SK-N-SH treated with all-trans-retinoic acid at 6 μM for 48 hours (cell line): Measurements from ENCODE around the gene SUN3.

Source experiments
- ATAC-seq: fragments of 200-7000 bp; cut with Tn5 transposase; 3 replicates; pipeline ENCODE4 v1.9.1; 2020; ENCODE audit warnings: mild to moderate bottlenecking, moderate library complexity
- ARNTL ChIP-seq: fragments of 450-650 bp; formaldehyde crosslinking; IDR thresholded peaks from 2 replicates; pipeline ENCODE4 v1.5.0; 2020; ENCODE audit warnings: low read depth, mild to moderate bottlenecking, moderate library complexity, borderline replicate concordance
- BACH2 ChIP-seq: fragments of 250-450 bp; sonication (Bioruptor Pico); IDR thresholded peaks from 2 replicates; pipeline ENCODE4 v1.9.0; 2021; ENCODE audit warnings: mild to moderate bottlenecking, borderline replicate concordance
- CREB5 ChIP-seq: fragments of 250-450 bp; sonication (Bioruptor Pico); IDR thresholded peaks from 2 replicates; pipeline ENCODE4 v1.5.1; 2020; ENCODE audit warnings: low read depth, mild to moderate bottlenecking, moderate library complexity
- CSDC2 ChIP-seq: fragments of 250-450 bp; sonication (Bioruptor Pico); IDR thresholded peaks from 2 replicates; pipeline ENCODE4 v1.5.0; 2020; ENCODE audit warnings: mild to moderate bottlenecking, moderate library complexity
- CSRNP3 ChIP-seq: fragments of 250-450 bp; sonication (Bioruptor Pico); IDR thresholded peaks from 2 replicates; pipeline ENCODE4 v1.5.1; 2021; ENCODE audit warnings: mild to moderate bottlenecking, moderate library complexity
- ESRRG ChIP-seq: fragments of 250-450 bp; sonication (Bioruptor Pico); IDR thresholded peaks from 2 replicates; pipeline ENCODE4 v1.6.1; 2021; ENCODE audit warnings: mild to moderate bottlenecking
- GLIS3 ChIP-seq: fragments of 250-450 bp; sonication (Bioruptor Pico); IDR thresholded peaks from 2 replicates; pipeline ENCODE4 v1.5.0; 2020; ENCODE audit warnings: mild to moderate bottlenecking, moderate library complexity
- ISL1 ChIP-seq: fragments of 250-450 bp; sonication (Bioruptor Pico); IDR thresholded peaks from 2 replicates; pipeline ENCODE4 v2.1.2; 2022; ENCODE audit warnings: mild to moderate bottlenecking, moderate library complexity
- OSR1 ChIP-seq: fragments of 250-450 bp; sonication (Bioruptor Pico); IDR thresholded peaks from 2 replicates; pipeline ENCODE4 v1.8.0; 2022; ENCODE audit warnings: moderate library complexity, mild to moderate bottlenecking, inconsistent platforms
- PATZ1 ChIP-seq: fragments of 250-450 bp; sonication (Bioruptor Pico); IDR thresholded peaks from 2 replicates; pipeline ENCODE4 v1.8.0; 2020; ENCODE audit warnings: mild to moderate bottlenecking, moderate library complexity, borderline replicate concordance
- POU6F1 ChIP-seq: fragments of 250-450 bp; sonication (Bioruptor Pico); IDR thresholded peaks from 2 replicates; pipeline ENCODE4 v1.8.0; 2021; ENCODE audit warnings: low read depth, mild to moderate bottlenecking, moderate library complexity, borderline replicate concordance
- PPARA ChIP-seq: fragments of 250-450 bp; sonication (Bioruptor Pico); IDR thresholded peaks from 2 replicates; pipeline ENCODE4 v1.5.0; 2020; ENCODE audit warnings: mild to moderate bottlenecking, borderline replicate concordance
- RARB ChIP-seq: fragments of 250-450 bp; sonication (Bioruptor Pico); IDR thresholded peaks from 2 replicates; pipeline ENCODE4 v1.8.0; 2021; ENCODE audit warnings: mild to moderate bottlenecking, moderate library complexity
- SNAI2 ChIP-seq: fragments of 250-450 bp; sonication (Bioruptor Pico); IDR thresholded peaks from 2 replicates; pipeline ENCODE4 v1.5.0; 2020; ENCODE audit warnings: mild to moderate bottlenecking, moderate library complexity
- TCF4 ChIP-seq: fragments of 250-450 bp; sonication (Bioruptor Pico); IDR thresholded peaks from 2 replicates; pipeline ENCODE4 v1.8.0; 2021; ENCODE audit warnings: mild to moderate bottlenecking, moderate library complexity, borderline replicate concordance
- TOX ChIP-seq: fragments of 250-450 bp; sonication (Bioruptor Pico); IDR thresholded peaks from 2 replicates; pipeline ENCODE4 v1.8.0; 2021; ENCODE audit warnings: mild to moderate bottlenecking, moderate library complexity, borderline replicate concordance
- TSHZ2 ChIP-seq: fragments of 250-450 bp; sonication (Bioruptor Pico); IDR thresholded peaks from 2 replicates; pipeline ENCODE4 v1.5.0; 2020; ENCODE audit warnings: mild to moderate bottlenecking, moderate library complexity
- ZC3H10 ChIP-seq: fragments of 250-450 bp; sonication (Bioruptor Pico); IDR thresholded peaks from 2 replicates; pipeline ENCODE4 v1.5.1; 2021; ENCODE audit warnings: mild to moderate bottlenecking, moderate library complexity
- ZFP3 ChIP-seq: fragments of 250-450 bp; sonication (Bioruptor Pico); IDR thresholded peaks from 2 replicates; pipeline ENCODE4 v1.5.0; 2020; ENCODE audit warnings: mild to moderate bottlenecking, moderate library complexity
- ZFP30 ChIP-seq: fragments of 450-650 bp; formaldehyde crosslinking; IDR thresholded peaks from 2 replicates; pipeline ENCODE4 v1.5.0; 2022; ENCODE audit warnings: mild to moderate bottlenecking, moderate library complexity
- ZNF8 ChIP-seq: fragments of 450-650 bp; formaldehyde crosslinking; IDR thresholded peaks from 2 replicates; pipeline ENCODE4 v1.5.0; 2020; ENCODE audit warnings: mild to moderate bottlenecking, moderate library complexity

Gene SUN3

GRCh38 chr7:48004638-48005037 lies 24.3 kb downstream of the SUN3 start:
- ATAC-seq = no peak
- TF ChIP-seq ZC3H10 (CRISPR knock-in tag) (no peak), CSRNP3 (CRISPR knock-in tag) (no peak), TCF4 (CRISPR knock-in tag) (no peak), ZNF8 (CRISPR knock-in tag) (no peak), PPARA (CRISPR knock-in tag) (no peak), ZFP30 (CRISPR knock-in tag) (no peak), TSHZ2 (CRISPR knock-in tag) (no peak), GLIS3 (no peak), OSR1 (CRISPR knock-in tag) (no peak), ZFP3 (CRISPR knock-in tag) (no peak), POU6F1 (no peak), TOX (CRISPR knock-in tag) (no peak), SNAI2 (CRISPR knock-in tag) (no peak), ISL1 (CRISPR knock-in tag) (no peak)
- TF ChIP-seq, all 23 proteins: peak for 0

- ATAC-seq = no peak
Measured at GRCh38 chr7:48004032-48004431, 24.9 kb downstream of the SUN3 start.

More at GRCh38 chr7:48004032-48004431, 24.9 kb downstream of the SUN3 start:
- no peak for TF ChIP-seq RARB (CRISPR knock-in tag)
- no peak for TF ChIP-seq TSHZ2 (CRISPR knock-in tag)
- no peak for TF ChIP-seq CSRNP3 (CRISPR knock-in tag)
- TF ChIP-seq ARNTL (CRISPR knock-in tag) = no peak
- TF ChIP-seq BACH2 = no peak
- no peak for TF ChIP-seq POU6F1
- TF ChIP-seq GLIS3 = no peak
- no peak for TF ChIP-seq ESRRG (CRISPR knock-in tag)
- no peak for TF ChIP-seq ZNF8 (CRISPR knock-in tag)
- TF ChIP-seq ZFP3 (CRISPR knock-in tag) = no peak
- no peak for TF ChIP-seq CSDC2 (CRISPR knock-in tag)
- no peak for TF ChIP-seq PPARA (CRISPR knock-in tag)
- TF ChIP-seq TOX (CRISPR knock-in tag) = no peak
- no peak for TF ChIP-seq ISL1 (CRISPR knock-in tag)
- TF ChIP-seq ZC3H10 (CRISPR knock-in tag) = no peak
- no peak for TF ChIP-seq OSR1 (CRISPR knock-in tag)
- no peak for TF ChIP-seq CREB5
- no peak for TF ChIP-seq PATZ1 (CRISPR knock-in tag)
- no peak for TF ChIP-seq ZFP30 (CRISPR knock-in tag)
- TF ChIP-seq, all 23 proteins: peak for 0
